OCI-LY3 (cell line): ENCODE measurements around the gene CA11.

ENCODE experiments used
- H2AFZ ChIP-seq: fragments of 200-600, 300-600 bp; shearing (Covaris generic); 2 replicates; pipeline ENCODE4 v1.6.0; 2014; ENCODE audit warnings: antibody characterized with exemption, low read depth, low read length
- H3K27ac ChIP-seq: fragments of 200-600, 300-600 bp; sonication (generic); 2 replicates; pipeline ENCODE4 v1.5.1; 2014; ENCODE audit warnings: mild to moderate bottlenecking, low read length, moderate library complexity, mixed read lengths
- H3K27me3 ChIP-seq: fragments of 200-600, 300-600 bp; sonication (generic); 2 replicates; pipeline ENCODE4 v1.6.1; 2014; ENCODE audit warnings: low read depth, low read length, mixed read lengths
- H3K36me3 ChIP-seq: fragments of 200-600, 300-600 bp; sonication (generic); replicated peaks from 2 replicates; pipeline ENCODE3; 2014; ENCODE audit warnings: low read depth, low read length, mixed read lengths
- H3K4me1 ChIP-seq: fragments of 300-600, 200-600 bp; sonication (generic); 2 replicates; pipeline ENCODE4 v1.6.1; 2014; ENCODE audit warnings: low read length, mixed read lengths
- H3K4me2 ChIP-seq: fragments of 200-600, 300-600 bp; sonication (generic); 2 replicates; pipeline ENCODE4 v1.6.1; 2014; ENCODE audit warnings: low read length, mixed read lengths
- H3K4me3 ChIP-seq: fragments of 300-600, 200-600 bp; sonication (generic); 2 replicates; pipeline ENCODE4 v1.5.1; 2014; ENCODE audit warnings: antibody characterized with exemption, mild to moderate bottlenecking, low read length, moderate library complexity
- H3K79me2 ChIP-seq: fragments of 300-600, 200-600 bp; shearing (Covaris generic); 2 replicates; pipeline ENCODE4 v1.6.1; 2014; ENCODE audit warnings: mild to moderate bottlenecking, low read length, mixed read lengths
- H3K9ac ChIP-seq: fragments of 300-600, 200-600 bp; shearing (Covaris generic); 2 replicates; pipeline ENCODE4 v1.6.0; 2014; ENCODE audit warnings: mild to moderate bottlenecking, low read length, moderate library complexity
- H3K9me3 ChIP-seq: fragments of 200-600, 300-600 bp; shearing (Covaris generic); 2 replicates; pipeline ENCODE4 v1.6.1; 2014; ENCODE audit warnings: low read length, mixed read lengths; ENCODE audit not compliant: insufficient read depth
- H4K20me1 ChIP-seq: fragments of 200-600, 300-600 bp; sonication (generic); 2 replicates; pipeline ENCODE4 v1.6.1; 2016; ENCODE audit warnings: low read length, mixed read lengths; ENCODE audit not compliant: insufficient read depth
- CTCF ChIP-seq: fragments of 200-600, 300-600 bp; sonication (generic); IDR thresholded peaks from 2 replicates; pipeline ENCODE4 v1.5.1; 2014; ENCODE audit warnings: antibody characterized with exemption, low read length, low read depth
- EZH2phosphoT487 ChIP-seq: fragments of 200-600 bp; shearing (Covaris generic); IDR thresholded peaks from 2 replicates; pipeline ENCODE4 v1.6.1; 2018; ENCODE audit warnings: antibody characterized with exemption, mixed run types, low read depth

CA11 gene

DNA sequence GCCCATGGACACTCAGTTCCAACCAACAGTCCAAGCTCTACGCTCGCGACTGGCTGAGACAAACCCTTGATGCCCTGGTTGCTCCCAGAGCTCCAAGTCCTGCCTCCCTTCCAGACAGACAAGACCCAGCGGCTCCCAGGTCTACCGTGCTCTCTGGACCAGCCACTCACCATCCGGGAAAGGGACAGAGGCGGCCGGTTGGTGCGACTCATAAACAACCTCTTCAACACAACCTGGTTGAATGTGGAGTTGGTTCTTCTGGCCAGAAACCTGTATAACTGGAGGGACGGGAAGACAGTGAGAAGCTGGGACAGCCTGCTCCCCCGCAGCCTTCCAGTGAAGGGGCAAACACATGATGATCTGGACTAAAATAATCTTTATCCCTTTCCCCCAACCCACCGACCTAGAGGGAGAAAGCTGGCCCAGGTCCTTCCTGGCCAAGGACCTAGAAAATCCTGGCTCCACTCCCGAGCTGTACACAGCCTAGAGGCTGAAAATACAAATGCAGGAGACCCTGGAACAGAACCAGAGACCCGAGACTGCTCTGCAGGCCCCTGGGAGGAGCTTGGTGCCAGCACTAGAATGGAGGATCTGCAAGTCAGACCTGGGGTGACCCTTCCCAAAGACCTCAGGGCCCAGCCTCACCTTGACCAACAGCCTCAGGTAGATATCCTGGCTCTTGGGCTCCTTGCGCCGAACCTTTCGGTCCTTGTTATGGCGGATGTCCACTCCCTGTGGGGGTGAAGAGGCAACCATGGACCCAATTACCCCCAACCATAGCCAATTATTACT, 28.6 kb downstream of the CA11 start:
- peaks cover 46% of the 10 kb centered on the region for H4K20me1 ChIP-seq
- no peak for TF ChIP-seq EZH2phosphoT487
- no peak for TF ChIP-seq CTCF
- peaks cover 28% of the 10 kb centered on the region for H3K4me1 ChIP-seq
- H3K27ac ChIP-seq, result peak overlapping the region; percentile 62
- H3K9me3 ChIP-seq, result no peaks in the 10 kb centered on the region
- H3K4me3 ChIP-seq, result peak overlapping the region; percentile 96
- H3K9ac ChIP-seq, result peak overlapping the region; percentile 99
- H3K27me3 ChIP-seq, result no peaks in the 10 kb centered on the region
- peaks cover 39% of the 10 kb centered on the region for H3K36me3 ChIP-seq
- H2AFZ ChIP-seq, result no peak overlapping the region
- H3K79me2 ChIP-seq, result peaks cover 46% of the 10 kb centered on the region
- peak overlapping the region; percentile 98 for H3K4me2 ChIP-seq

GRCh38 chr19:48616491-48617056, 29.4 kb downstream of the CA11 start:
- Histone ChIP-seq H3K4me2 (peak overlapping the region; percentile 98), H3K79me2 (peaks cover 46% of the 10 kb centered on the region), H4K20me1 (peaks cover 46% of the 10 kb centered on the region), H3K27ac (no peak overlapping the region), H2AFZ (no peak overlapping the region), H3K9me3 (no peaks in the 10 kb centered on the region), H3K36me3 (peaks cover 39% of the 10 kb centered on the region), H3K9ac (no peak overlapping the region), H3K4me1 (peaks cover 24% of the 10 kb centered on the region), H3K27me3 (no peaks in the 10 kb centered on the region), H3K4me3 (no peak overlapping the region)
- TF ChIP-seq CTCF (no peak), EZH2phosphoT487 (no peak)

- Histone ChIP-seq H2AFZ (no peak overlapping the region), H3K36me3 (peaks cover 39% of the 10 kb centered on the region), H3K79me2 (peaks cover 46% of the 10 kb centered on the region), H3K9me3 (no peaks in the 10 kb centered on the region), H3K9ac (no peak overlapping the region), H3K4me3 (no peak overlapping the region), H3K4me2 (no peak overlapping the region), H3K27me3 (no peaks in the 10 kb centered on the region), H4K20me1 (peaks cover 46% of the 10 kb centered on the region), H3K4me1 (peaks cover 21% of the 10 kb centered on the region), H3K27ac (no peak overlapping the region)
- TF ChIP-seq EZH2phosphoT487, result no peak
- no peak for TF ChIP-seq CTCF
Observed at GRCh38 chr19:48616041-48616436, 29.9 kb downstream of the CA11 start.

DNA sequence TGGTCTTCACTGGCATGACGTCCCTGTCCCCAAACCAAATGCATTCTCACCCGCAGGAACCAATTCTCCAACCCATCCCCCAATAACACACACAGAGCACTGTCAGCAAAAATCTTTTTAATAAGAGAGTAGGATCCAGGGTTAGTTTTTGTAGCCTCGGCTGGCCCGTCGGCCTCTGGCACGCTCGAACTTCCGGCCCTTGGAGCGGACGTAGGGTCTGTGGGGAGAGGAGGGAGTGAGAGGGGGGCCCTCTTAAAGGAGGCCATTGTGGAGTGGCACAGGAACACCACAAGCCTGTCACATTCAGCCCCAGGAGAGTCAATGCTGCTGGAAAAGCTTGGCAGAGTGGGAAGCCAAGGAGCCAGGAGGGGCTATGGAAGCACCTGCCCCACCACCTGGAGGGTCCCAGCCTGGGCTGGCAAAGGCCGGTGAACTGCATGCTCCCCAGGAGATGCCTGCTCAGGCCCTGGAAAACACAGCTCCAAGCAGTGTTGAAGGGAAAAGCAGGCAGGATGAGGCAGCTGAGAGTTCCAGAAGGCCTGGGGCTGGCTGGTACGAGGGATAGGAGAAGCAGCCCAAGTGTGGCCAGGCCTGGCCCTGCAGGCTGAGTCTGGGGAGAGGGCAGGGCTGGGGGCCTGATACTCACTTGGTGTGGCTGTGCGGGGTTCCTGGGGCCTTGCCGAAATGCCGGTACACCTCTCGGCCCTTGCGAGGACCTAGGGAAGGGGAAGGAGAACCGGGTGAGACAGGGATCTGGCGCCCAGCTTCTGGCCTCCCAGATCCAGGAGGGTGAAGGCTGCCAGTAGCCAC, 30.6 kb downstream of the CA11 start:
- H3K27me3 ChIP-seq, result no peaks in the 10 kb centered on the region
- H4K20me1 ChIP-seq, result peaks cover 46% of the 10 kb centered on the region
- no peaks in the 10 kb centered on the region for H3K9me3 ChIP-seq
- TF ChIP-seq CTCF, result no peak
- TF ChIP-seq EZH2phosphoT487, result no peak
- H3K9ac ChIP-seq, result no peak overlapping the region
- H3K79me2 ChIP-seq, result peaks cover 46% of the 10 kb centered on the region
- H3K36me3 ChIP-seq, result peaks cover 39% of the 10 kb centered on the region
- H3K4me2 ChIP-seq, result no peak overlapping the region
- H3K4me1 ChIP-seq, result peaks cover 21% of the 10 kb centered on the region
- no peak overlapping the region for H2AFZ ChIP-seq
- no peak overlapping the region for H3K27ac ChIP-seq
- no peak overlapping the region for H3K4me3 ChIP-seq
